Myocyte (in vitro differentiated cells): Measurements from ENCODE around the gene CAMK2N2. TPM values are rescaled to one million over a fixed set of nuclear protein-coding genes. Genes with fewer than 3 reads are reported as not detected.
"Not testable (repeated sequence)": the region's sequence is repeated elsewhere in the genome, so short reads cannot be mapped to it uniquely, and the experiment has no call there.

Experiments
- DNase-seq: peaks from one replicate; pipeline ENCODE4 v3.0.0-alpha.2; 2012; ENCODE audit warnings: low read depth
- total RNA-seq: library from RNA; depleted of rRNA; stranded (reverse); fragments of >200 nt; gene quantifications from 2 replicates; pipeline ENCODE4 v1.2.3, GENCODE V29; 2014

CAMK2N2 gene
- total RNA-seq, 1 donor from 2014 or later, result not detected

DNA sequence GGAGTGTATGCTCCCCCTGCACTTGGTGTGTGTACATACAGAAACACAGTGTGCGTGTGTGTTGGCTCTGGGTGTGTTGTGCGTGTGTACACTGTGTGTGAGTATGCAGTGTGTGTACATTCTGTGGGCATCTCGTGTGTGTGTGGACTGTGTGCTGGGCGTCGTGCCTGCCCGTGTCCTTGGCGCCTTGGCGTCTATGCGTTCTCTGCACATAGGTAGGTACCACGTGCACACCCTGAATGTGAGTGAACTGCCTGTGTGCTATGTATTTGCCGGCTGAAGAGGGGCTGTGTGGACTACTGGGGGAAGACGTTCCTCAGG, 14.0 kb upstream of the CAMK2N2 start:
- no peak for DNase-seq

DNA sequence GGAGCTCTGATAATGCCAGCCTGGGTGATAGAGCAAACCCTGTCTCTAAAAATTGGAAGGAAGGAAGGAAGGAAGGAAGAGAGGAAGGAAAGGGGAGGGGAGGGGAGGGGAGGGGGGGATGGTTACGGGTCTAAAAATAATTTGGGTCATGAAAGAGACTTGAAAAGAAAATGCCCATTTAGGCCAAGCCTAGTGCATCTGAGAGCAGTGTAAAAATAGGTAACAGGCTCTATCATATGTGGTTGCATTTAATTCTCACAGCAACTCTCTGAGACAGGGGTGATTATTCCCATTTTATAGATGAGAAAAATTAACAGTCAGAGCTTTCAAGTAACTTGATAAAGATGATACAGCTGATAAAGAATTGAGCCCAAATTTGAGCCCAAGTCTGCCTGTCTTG, 10.9 kb upstream of the CAMK2N2 start:
- no peak for DNase-seq

DNA sequence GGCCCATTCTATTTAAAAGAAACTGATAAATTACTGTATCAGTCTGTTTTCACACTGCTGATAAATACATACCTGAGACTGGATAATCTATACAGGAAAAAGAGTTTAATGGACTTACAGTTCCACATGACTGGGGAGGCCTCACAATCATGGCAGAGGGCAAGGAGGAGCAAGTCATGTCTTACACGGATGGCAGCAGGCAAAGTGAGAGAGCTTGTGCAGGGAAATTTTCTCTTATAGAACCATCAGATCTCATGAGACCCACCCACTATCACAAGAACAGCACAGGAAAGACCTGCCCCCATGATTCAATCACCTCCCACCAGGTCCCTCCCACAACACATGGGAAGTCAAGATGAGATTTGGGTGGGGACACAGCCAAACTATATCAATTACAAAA, 5.9 kb upstream of the CAMK2N2 start:
- DNase-seq, result not testable (repeated sequence)

DNA sequence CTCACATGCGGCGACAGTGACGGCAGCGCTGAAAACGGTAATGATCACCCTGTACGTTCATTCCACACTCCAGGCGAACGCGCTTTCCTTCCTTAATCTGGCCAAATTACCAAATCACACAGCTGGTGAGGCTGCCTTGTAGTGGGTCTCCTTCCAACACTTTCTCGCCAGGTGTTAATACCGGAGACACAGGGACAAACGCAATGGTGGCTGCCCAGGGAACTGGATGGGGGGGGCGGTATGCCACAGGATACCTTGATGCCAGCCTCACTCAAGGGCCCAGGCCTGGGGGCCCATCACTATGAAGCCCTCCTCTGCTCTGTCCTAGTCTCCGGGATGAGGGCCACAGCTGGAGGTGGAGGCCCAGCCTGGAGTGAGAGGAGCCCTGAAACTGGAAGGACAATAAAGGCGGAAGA, 1.4 kb upstream of the CAMK2N2 start:
- DNase-seq, result no peak

DNA sequence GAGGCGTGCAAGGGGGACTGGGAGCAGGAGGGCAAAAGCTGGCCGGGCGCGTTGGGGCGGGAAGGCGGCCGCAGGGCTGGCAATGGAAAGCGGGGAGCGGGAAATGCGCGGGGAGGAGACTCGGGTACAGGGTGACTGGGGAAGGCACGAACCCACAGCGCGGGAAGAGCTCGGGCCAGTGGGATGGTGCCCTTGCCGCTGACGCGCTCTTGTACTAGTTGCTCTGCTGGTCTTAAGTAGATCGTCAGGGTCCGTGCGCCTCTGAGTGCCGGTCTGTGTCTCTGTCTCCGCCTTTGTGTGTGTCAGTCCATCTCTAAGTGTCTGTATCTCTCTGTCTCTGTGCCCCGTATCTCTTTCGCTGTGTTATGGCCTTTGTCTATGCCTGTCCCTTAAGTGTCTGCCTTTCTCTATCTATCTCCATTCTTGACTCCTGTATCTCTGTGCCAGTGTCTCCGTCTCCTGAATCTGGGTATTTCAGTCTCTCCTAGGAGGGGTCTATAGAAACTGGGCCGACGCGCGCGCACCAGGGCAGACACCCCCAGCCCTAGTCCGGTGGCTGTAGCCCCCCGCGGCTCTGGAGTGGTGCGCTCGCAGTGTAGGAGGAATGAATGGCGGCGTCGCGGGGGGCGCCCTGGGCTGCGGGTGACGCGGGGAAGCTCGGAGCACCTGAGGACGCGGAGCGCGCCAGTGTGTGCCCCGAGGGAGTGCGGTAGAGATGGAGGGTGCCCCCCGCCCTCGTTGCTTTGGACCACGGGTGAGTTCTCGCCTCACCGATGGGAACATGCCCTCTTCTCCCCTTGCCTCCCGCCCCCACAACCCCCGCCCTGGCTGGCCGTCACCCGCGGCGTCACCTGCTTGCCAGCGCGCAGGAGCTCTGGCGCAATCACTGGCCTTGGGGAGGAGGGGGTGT, 756 bp upstream of the CAMK2N2 start:
- no peak for DNase-seq

DNA sequence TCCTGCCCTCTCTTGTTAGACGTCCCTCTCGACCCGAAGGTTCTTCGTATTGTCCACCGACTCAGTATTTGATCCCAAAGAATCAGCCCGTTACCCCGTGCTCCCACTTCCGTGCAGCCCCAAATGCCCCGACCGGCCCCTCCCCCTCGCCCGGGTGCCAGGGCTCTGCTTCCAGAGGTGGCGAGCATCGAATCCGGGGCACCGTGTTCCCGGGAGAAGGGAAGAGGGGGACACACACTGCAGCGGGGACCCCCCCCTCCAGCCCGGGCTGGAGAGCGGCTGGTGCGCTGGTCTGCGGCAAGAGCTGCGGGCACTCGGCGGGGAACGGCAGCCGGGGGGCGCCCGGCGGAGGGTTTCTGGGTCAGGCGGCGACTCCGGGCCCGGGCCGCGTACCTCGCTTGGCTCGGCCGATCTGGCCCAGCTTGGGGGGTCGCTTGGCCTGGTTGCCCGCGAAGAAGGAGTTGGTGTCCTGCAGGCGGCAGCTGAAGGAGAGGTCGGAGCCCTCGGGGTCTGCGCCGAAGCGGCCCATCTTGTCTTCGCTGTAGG, 556 bp downstream of the CAMK2N2 start:
- DNase-seq, result no peak

DNA sequence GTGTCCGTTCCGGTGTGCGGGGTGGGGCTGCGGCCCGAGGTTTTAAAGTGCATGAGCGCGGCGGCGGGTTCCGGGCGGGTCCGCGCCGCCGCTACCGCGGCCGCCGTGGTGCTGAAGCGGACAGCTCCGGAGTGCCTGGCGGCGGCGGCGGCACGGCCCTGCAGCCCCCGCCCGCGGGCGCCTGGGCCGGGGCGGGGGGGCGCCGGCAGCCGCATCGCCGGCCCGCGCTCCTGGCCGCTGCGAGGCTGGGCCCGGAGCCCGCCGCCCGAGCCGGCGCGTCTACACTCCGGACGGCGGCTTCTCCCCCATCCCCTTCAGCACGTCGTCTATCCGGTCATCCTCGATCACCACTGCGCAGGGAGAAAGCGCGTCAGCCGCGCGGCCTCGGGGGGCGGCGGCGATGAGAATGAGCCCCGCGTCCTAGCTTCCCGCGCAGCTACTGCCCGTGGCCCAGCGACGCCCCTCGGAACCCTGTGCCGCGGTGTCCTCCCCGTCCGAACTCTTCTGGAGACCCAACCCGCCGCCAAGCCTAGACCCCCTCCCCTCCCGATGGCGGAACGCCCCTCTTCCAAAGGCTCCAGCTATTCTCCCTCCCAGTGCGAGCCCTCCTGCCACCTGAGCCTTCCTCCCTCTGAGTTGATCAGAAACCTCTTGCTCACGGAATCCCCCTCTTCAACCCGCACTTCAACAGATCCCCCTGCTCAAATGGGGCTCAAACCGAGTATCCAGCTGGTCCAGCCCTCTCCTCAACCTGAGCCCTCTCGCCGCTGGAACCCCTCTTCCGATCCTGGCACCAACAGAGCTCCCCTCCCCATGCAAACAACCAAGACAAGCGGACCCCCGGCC, 1.3 kb downstream of the CAMK2N2 start:
- peak; percentile 33 for DNase-seq

DNA sequence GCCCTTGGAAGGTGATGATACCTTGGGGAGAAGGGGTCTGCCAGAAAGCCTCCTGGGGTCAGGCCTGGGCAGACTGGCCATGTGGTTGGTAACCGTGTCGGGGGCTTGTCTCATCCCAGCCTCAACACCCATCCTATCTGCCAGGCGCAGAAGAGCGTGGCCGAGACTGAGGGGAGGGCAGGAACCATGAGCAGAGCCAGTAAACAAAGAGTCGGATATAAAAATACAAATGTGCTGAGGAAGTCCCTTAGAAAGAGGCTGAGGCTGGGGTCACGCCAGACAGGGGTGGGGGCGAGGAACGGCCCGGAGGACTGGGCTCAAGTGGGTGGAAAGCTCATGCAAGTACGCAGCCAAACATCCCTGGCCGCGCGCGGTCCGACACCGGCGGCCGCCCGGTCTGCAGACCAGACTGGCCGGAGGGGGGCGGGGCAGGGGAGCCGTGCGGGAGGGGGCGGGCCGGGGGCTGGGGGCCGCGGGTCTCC, 1.9 kb downstream of the CAMK2N2 start:
- DNase-seq, result no peak

DNA sequence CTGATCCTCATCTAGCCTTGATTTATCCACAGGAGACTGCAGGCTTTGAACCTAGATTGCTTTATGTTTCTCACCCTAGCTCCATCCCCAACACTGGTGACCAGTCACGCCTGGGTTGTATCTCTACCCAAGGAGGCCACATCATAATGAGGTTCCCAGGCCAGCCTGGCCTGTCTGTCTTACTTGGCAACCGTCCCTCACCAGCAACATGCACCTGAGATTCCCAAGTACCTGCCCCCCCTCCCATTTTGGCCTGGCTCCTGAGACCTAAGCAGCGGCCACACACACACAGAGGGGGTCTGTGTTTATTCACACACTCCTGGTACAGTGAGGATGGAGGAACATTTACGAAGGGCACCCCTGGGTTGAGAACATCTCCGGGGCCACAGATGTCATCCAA, 2.4 kb downstream of the CAMK2N2 start:
- DNase-seq, result no peak

DNA sequence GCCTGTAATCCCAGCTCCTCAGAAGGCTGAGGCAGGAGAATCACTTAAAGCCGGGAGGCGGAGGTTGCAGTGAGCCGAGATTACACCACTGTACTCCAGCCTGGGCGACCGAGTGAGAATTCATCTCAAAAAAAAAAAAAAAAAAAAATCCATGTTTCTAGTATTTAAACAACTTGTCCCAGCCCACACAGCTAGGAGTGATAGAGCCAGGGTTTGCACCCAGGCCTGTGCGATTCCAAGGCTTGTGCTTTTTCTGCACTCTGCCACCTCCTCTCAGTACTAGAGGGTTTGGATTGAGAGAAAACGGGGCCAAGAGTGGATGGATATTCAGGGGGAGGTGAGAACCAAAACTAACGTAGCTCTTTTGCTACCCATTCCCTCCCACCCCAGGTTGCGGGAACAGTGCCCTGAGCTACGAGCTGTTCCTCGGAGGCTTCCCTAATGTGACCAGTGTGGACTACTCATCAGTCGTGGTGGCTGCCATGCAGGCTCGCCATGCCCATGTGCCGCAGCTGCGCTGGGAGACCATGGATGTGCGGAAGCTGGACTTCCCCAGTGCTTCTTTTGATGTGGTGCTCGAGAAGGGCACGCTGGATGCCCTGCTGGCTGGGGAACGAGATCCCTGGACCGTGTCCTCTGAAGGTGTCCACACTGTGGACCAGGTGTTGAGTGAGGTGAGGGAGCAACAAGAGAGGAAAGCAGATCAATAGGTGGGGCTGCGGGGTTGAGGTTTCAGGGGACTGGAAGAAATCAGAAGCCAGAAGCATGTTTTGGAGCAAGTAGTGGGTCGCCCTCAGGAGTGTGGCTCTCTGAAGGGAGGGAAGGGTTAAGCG, 4.1 kb downstream of the CAMK2N2 start:
- no peak for DNase-seq

DNA sequence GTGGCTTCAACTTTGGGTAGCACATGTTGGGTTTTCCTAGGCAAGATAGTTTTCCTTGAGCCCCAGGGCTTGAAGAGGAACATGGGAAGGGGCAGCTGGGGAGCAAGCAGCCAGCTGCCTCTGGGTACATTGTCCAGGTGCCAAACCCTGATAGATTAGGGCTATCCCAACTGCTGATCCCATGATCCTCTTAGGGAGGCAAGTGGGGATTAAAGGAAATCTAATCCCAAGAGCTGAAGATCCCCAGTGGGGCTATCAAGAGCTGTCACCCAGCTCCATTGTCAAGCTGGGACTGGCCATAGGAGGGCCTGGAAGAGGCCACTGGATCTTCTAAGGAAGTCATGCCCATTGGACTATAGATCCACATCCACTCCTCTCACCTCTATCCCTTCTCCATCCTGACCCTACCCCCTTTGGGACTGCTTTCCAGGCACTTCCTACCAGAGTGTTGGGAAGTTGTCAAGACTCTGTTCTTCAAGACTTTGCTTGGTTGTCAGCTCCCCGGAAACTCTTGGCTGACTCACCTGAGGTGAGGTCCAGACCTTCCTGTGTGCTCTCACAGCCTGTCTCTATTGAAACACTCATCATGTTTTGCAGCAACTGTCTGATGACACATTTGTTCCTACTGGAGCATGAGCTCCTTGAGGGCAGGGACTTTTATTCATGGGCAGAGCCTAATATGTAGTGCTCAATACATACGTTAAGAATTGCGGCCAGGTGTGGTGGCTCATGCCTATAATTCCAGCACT, 5.9 kb downstream of the CAMK2N2 start:
- DNase-seq, result no peak

DNA sequence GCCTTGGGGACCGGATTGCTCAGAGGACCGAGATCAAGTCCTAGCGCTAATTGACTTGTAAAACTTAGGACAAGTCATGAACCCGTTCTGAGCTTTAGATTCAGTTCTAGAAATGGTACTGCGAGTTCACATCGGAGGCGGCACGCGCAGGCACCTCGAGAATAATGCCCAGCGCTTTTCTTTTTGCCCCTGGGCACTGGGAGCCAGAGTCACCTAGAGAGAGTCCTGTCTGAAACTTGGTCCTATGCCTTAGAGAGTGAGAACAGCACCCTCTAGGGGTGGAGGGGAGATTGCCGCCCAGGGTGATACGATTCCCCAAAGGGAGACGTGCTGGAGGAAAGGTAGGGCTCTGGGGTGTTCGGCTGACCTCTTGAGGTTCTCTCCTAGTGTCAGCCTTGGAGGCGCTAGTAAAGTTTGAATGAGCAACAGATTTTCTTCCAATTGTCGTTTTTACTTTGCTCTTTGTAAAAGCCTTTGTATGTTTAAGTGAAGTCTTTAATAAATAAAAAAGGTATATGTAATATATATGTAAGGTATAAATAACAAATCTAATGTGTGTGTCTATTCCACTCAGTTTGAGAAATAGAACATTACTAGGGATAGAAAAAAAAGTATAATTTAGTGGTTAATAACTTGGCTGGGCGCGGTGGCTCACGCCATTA, 11.1 kb downstream of the CAMK2N2 start:
- DNase-seq, result peak; percentile 93

DNA sequence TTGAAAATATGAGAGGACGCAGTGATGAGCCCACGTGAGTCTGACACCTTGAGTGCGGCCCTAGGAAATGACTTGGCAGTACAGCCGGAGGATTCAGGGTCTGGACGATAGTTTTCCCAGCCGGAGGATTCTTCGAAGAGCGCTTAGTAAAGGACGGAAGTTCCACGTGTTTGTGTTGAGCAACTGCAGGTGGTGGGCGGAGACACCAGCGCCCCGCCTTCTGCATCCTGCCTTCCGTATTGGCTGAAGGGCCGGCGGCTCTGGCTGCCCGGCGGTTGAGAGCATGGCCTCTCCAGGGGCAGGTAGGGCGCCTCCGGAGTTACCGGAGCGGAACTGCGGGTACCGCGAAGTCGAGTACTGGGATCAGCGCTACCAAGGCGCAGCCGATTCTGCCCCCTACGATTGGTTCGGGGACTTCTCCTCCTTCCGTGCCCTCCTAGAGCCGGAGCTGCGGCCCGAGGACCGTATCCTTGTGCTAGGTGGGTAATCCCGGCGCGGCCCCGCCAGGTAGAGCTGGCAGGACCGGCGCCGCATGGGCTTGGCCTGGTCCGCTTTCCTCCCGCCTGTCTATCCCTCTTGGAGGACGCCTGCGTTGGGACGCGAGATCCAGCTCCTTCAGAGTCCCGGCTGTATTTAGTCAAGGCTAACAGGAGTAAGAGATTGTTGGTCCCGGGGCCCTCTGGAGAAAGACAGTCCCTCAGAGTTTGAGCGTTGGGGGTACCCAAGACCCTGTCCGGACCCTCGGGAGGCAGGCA, 11.8 kb downstream of the CAMK2N2 start, which contains the start of gene EEF1AKMT4:
TSS of gene EEF1AKMT4 (plus strand) at position 261 of the 755 bp plus-strand sequence. CDS start at position 284, 23 bp downstream.
- DNase-seq, result peak; percentile 97

DNA sequence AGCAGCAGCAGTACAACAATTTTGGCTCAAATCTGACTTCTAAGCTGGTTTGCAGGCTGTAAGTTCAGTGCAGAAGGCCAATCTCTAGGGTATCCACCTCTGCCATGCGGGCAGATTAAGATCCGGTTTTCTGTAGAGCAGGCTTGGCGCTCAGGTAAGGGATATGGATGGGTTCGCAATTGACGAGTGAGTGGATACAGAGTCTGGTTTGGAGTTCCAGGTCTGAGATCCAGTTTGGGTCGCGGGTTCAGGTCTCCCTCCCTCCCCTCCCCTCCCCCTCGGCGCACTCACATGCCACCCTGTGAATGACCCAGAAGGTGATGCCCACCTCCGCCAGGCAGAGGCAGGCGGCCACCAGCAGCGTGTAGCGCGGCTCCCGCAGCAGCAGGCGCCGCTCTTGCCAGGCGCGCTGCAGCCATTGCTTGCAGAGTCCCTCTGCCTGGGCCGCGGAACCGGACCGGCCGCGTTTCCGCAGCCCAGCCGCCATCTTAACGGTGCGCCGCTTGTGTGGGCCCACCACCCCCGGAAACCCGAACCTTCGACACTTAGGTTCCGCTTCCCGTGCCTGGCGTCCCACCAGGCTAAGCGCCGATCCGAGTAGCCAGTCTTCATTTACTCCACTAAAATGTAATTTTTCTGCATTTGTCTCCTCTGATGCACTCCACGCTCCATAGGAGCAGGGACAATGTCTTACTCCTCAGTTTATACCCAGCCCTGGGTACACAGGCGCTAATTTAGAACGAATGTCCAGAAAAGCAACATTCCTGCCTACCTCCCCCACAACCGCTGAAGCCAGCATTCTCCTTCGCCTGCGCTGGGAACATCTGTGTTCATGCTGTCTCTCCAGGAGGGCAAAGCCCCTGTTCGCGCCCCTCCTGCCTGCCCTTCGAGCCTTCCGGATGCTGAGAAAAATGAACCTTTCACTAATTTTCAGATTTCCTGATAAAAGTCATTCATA, 12.6 kb downstream of the CAMK2N2 start, which contains the start of gene ALG3:
TSS of gene ALG3 (minus strand) at position 509 of the 958 bp plus-strand sequence. CDS start at position 487, 22 bp downstream.
- DNase-seq, result peak; percentile 90

DNA sequence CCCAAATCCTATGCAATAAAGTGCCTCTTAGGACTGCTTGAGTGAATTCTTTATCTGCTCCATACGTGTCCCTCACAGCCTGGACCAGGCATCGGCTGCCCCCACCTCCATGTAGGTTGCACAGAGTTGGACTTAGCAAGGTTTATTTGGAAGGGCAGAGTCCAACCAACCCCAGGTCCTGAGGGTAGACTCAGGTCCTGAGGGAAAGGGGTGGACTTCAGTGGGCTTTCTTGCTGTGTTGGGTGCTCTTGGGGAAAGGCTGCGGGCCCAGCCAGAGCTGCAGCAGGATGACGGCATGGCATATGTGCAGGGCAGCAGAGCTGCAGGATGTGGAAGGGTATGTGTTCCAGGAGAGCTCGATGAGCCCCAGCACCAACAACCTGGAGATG, 19.1 kb downstream of the CAMK2N2 start:
- DNase-seq, result no peak

DNA sequence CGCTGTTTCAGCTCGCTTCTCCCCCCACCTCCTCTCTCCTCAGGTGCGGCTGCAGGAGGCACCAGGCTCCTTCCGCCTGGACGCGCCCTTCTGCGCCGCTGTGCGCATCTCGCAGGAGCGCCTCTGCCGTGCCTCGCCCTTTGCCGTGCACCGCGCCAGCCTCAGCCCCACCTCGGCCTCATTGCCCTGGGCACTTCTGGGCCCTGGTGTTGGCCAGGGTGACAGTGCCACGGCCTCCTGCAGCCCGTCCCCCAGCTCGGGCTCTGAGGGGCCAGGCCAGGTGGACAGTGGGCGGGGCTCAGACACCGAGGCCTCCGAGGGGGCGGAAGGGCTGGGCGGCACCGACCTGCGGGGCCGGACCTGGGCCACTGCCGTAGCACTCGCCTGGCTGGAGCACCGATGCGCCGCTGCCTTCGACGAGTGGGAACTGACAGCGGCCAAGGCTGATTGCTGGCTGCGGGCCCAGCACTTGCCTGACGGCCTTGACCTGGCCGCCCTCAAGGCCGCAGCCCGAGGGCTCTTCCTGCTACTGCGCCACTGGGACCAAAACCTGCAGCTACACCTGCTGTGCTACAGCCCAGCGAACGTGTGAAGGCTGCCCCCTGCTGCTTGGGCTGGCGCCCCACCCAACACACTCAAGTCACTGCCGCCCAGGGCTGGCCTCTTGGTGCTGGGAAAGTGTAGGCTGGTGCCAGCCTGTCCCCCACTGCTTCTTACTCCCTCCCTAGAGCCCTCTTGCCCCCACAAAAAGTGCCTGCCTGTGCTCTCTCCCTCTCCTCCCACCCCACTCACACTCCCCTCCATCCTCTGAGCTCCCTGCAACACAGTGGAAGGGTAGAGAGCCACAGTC, 19.7 kb downstream of the CAMK2N2 start:
- DNase-seq, result no peak

DNA sequence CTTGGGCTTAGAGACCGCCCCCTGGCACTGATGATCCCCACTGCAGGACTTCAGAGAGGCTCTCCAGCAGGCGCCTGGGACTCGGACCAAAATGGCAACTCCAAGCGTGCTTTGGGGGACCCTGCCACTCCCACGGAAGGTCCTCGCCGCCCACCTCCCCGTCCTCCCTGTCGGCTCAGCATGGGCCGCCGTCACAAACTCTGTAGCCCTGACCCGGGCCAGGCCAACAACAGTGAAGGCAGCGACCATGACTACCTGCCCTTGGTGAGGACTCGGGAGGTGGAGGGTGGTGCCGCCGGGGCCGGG, 20.3 kb downstream of the CAMK2N2 start:
- DNase-seq, result no peak
